C4-2B (cell line): ENCODE results near the gene ETS1.

Experiments
- ZFX ChIP-seq: fragments of 450-650 bp; IDR thresholded peaks from 2 replicates; pipeline ENCODE4 v1.6.1; 2017
- TF ChIP-seq, protein P1 (sequence below): fragments of 450-650 bp; conservative IDR thresholded peaks from 2 replicates; pipeline ENCODE4 v1.5.1; 2017; ENCODE audit warnings: mild to moderate bottlenecking

- TF ChIP-seq, protein P1, sequence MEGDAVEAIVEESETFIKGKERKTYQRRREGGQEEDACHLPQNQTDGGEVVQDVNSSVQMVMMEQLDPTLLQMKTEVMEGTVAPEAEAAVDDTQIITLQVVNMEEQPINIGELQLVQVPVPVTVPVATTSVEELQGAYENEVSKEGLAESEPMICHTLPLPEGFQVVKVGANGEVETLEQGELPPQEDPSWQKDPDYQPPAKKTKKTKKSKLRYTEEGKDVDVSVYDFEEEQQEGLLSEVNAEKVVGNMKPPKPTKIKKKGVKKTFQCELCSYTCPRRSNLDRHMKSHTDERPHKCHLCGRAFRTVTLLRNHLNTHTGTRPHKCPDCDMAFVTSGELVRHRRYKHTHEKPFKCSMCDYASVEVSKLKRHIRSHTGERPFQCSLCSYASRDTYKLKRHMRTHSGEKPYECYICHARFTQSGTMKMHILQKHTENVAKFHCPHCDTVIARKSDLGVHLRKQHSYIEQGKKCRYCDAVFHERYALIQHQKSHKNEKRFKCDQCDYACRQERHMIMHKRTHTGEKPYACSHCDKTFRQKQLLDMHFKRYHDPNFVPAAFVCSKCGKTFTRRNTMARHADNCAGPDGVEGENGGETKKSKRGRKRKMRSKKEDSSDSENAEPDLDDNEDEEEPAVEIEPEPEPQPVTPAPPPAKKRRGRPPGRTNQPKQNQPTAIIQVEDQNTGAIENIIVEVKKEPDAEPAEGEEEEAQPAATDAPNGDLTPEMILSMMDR: no peak
- TF ChIP-seq ZFX: no peak
These were observed 38.0 kb upstream of the ETS1 start for GRCh38 chr11:128625326-128625725.
